ENCODE results near the gene BAHCC1.

Gene BAHCC1

DNA sequence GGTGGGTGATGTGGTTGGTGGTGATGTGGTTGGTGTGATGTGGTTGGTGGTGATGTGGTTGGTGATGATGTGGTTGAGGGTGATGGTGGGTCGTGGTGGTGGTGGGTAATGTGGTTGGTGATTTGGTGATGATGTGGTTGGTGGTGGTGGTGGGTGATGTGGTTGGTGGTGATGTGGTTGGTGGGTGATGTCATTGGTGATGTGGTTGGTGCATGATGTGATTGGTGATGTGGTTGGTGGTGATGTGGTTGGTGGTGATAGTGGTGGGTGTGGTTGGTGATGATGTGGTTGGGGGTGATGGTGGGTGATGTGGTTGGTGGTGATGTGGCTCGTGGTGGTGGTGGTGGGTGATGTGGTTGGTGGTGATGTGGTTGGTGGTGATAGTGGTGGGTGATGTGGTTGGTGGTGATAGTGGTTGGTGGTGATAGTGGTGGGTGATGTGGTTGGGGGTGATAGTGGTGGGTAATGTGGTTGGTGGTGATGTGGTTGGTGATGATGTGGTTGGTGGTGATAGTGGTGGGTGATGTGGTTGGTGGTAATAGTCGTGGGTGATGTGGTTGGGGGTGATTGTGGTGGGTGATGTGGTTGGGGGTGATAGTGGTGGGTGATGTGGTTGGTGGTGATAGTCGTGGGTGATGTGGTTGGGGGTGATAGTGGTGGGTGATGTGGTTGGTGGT lies 30.6 kb downstream of the BAHCC1 start:
- peak in 1 of 3 experiments; percentile 38 for DNase-seq (ENCODE audit: low read depth in 2 of 3, low spot score in 2 of 3)

DNA sequence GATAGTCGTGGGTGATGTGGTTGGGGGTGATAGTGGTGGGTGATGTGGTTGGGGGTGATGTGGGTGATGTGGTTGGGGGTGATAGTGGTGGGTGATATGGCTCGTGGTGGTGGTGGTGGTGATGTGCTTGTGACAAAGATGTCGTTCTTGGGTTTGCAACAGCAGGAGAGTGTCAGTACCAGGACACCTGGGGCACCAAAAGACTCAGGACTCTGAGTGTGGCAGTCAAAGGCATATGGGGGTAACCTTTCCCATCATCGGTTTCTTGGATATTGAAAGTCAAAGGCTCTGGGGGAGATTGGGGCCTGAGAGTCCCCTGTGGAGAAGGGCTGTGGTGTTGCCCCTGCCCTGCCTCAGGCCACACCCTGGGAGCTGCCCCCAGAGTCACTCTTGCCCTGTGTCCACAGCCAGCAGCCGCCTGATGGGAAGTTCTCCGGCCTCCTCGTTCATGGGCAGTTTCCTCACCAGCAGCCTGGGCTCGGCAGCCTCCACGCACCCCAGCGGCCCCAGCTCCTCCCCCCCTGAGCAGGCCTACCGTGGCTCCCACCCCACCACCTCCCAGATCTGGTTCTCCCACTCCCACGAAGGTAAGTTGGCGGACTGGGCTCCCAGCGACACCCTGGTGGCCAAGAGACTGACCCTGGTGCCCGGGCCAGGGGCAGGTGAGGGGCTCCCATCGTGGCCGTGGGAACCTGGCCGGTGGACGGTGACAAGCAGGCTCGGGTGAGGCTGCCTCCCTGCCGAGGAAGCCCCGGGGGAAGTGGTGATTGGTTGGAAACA lies 31.3 kb downstream of the BAHCC1 start:
- DNase-seq (ENCODE audit: low read depth in 2 of 3, low spot score in 2 of 3) = no peak

DNA sequence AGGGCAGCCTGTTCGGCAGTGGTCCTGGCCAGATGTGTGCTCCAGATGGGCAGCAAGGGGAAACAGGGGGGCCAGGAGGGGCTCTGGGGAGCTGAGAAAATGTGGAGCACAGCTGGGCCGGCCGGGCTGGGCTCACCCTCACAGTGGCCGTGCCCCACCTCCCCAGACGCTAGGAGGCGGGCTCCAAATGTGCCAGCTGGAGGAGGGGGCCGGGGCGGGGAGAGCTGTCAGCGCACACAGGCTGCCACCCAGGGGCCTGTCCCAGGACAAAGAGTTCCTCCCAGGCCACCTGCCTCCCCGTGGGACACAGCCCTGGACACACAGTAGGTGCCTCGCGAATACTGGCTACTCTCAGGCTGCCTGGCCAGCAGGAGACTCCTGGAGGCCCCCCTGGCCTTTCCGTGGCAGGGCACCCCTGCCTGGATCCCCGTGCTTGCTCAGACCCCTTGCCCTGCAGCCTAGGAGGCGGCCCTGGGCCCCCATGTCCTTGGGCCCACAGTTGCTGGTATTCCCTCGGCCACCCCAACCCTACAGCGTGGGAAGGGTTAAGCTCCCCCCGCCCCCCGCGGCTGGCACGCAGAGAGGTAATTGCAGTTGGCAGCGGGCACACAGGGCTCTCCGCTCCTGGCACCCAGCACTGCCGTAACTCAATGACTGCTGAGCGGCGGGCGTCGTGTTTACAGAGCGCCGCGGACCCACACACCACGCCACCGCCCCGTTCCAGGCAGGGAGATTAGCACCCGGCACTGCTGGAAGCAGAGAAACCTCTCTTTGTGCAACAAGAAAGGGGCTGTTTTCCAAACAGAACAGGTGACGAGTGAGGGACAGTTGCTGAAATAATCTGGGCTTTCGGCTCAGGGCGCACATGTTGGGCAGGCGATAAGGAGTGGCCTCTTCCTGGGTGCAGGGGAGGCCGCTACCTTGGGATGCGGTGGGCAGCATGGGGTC lies 32.2 kb downstream of the BAHCC1 start:
- DNase-seq (ENCODE audit: low read depth in 2 of 3, low spot score in 2 of 3) = no peak

DNA sequence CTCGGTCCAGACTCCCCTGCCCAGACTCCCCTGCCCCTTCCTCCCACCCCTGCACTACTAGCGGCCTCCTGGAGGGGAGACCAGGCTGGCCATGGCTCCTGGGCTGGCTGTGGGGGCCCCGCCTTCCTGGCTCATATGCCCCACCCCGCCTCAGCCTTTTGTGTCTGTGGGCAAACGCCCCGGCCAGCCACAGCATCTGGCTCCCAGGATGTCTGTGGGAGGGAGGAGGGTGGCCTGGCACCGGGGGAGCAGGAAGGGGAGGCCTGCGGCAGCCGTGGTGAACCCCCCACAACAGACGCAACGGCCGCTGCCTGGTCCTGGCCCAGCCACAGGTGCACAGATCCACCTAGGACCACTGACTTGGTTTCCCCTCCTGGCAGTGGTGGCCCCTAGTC lies 32.9 kb downstream of the BAHCC1 start:
- DNase-seq (ENCODE audit: low read depth in 2 of 3, low spot score in 2 of 3) = no peak

DNA sequence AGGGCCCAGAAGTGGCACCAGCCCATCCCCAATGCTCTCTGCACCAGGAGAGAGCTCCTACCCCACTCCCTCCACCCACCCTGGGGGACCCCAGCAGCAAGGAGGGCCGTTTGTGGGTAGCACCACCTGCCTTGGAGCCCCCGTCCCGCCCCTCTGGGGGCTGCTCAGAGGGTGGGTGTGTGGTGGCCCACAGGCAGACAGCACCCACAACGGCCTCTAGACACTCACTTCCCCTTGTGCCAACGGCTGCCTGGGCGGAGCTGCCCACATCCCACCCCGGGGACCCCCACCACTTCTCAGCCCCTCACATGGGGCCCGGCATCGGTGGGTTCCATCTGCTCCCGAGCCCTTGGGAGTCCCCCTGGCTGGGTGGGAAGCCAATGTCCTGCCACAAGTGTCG lies 33.3 kb downstream of the BAHCC1 start:
- no peak for DNase-seq (ENCODE audit: low read depth in 2 of 3, low spot score in 2 of 3)

DNA sequence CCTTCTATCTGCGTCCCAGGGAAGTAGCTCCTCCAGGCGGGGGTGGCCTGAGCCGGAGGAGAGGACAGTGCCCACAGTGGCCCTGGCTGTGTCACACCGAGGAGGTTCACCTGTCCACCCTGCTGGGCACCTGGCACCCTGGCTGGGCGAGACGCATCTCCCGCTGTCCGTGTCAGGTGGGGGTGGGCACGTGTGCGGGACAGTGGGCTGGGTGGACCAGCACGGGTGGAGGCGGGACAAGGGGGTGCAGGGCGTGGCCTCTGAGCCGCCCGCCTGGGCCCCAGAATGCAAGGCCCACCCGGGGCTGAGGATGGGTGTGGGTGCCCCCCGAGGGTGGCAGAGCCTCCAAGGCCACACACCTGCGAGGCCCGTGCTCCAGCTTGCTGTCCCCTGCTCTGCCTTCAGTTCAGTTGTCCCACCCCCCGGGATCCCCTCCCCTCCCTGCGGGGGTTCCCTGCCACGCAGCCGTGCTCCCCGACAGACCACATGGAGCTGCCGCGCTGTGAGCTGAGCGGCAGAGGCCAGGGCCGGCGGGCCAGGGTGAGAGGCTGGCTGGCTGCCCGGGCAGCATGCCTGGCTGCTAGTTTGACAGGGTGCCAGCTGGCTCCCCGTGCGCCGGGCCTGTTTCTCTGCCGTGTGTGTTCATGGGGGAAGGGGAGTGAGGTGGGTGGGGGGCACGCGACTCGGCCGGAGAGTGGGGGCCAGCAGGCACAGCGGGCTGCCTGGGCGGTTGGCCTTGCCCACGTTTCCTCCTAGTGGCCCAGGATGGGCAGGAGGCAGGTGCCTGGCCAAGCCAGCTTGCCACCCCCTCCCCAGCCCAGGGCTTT lies 33.9 kb downstream of the BAHCC1 start:
- no peak for DNase-seq (ENCODE audit: low read depth in 2 of 3, low spot score in 2 of 3)

DNA sequence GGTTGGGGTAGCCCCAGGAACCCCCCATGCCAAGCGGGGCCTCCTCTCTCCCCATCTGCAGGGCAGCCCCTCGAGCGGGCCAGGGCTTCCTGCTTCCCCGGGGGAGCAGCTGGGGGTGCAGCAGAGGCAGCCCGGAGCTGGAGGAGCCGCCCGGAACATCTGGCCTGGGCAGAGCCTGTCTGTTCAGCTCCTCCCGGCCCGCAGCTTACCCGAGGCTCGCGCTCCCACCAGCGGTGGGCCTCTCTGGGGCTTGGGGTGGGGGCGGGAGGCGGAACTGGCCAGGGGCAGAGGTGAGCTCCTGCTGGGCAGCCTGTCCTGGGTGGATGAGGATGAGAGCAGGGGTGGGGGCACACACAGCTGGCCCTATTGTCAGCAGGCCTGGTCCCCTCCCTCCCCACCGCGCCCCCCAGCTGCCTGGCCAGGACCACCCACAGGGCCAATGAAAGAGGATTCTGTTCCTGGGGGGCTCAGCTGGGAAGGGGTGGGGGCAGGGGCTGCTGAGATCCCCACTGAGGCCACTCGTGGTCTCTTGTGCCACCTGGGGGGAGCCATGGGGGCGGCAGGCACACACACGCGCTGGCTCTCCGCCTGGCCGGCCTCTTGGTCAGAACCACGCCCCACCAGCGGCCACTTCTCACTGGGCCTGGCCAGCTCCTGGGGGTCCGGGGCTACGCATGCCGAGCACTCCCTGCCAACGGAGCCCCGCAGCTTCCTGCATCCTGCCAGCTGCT lies 34.7 kb downstream of the BAHCC1 start:
- DNase-seq (ENCODE audit: low read depth in 2 of 3, low spot score in 2 of 3) = no peak

DNA sequence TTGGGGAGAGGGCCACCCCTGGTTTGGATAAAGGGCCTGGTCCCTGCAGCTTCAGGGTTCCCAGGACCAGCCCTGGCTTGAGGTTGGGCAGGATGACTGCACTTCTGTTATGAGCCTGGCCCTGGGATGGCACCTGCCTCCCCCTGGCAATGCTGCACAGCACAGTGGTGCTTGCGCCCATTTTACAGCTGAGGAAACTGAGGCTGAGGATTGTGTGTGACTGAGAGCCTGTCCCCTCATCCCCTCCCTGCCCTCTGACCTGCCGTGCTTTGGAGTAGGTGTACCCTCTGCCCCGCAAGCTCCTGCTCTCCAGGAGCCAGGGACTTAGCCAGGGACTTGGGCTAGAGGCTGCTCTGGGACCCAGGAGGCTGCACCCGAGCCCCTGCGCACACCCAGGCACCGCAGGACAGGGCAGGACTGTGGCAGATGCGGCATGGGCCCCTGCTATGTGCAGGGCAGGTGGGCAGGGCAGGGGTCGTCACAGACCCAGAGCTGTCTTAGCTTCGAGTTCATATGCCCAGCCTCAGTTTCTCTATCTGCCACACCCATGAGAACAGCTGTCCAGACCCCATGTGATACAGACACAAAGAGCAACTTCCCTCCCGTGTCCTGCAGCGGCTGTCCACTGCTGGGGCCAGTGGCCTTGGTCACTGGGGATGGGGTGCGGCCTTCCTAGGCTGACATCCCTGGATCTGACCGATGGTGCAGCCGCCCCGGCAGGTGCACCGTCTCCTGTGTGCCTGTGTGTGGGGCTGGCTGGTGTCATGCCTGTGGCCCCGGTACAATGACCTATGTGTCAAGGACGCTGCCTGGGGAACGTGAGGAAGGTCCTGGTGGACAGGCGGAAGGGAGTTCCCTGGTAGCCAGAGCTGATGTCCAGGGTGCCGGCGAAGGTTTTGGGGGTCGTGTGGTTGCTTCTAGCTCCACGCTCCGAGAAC lies 36.6 kb downstream of the BAHCC1 start:
- DNase-seq (ENCODE audit: low read depth in 2 of 3, low spot score in 2 of 3) = no peak

DNA sequence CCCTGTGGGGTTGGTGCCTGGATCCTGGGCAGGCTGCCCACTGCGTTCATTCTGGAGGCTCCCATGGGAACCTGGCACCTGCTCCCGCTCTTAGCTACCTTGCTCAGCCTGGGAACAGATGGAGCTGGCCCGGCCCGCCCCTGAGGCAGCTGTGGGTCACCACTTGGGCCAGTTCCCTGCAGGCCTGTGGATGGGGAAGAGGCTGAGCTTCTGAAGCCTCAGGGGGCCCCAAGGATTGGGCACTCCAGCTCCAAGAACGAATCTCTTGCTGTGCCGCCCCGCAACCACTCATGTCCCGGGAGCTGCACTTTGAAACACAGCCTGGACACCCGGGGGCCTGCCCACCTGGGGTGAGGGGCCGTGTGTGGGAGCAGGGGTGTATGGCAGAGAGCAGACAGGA lies 37.7 kb downstream of the BAHCC1 start:
- no peak for DNase-seq (ENCODE audit: low read depth in 2 of 3, low spot score in 2 of 3)

DNA sequence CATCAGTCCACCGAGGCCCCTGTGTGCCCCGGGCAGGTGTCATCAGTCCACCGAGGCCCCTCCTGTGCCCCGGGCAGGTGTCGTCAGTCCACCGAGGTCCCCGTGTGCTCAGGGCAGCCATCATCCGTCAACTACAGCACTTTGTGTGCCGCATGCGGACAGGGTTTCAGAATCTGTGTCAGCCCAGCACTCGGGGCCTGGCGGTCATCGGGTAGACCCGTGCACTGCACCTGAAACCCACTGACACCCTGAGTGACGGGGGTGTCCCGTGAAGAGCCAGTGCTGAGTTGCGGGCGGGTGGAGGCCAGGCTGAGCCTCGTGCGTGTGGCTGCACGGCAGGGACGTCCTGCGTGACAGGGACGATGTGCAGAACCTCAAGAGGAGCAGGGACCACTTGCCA lies 38.4 kb downstream of the BAHCC1 start:
- no peak for DNase-seq (ENCODE audit: low read depth in 2 of 3, low spot score in 2 of 3)

DNA sequence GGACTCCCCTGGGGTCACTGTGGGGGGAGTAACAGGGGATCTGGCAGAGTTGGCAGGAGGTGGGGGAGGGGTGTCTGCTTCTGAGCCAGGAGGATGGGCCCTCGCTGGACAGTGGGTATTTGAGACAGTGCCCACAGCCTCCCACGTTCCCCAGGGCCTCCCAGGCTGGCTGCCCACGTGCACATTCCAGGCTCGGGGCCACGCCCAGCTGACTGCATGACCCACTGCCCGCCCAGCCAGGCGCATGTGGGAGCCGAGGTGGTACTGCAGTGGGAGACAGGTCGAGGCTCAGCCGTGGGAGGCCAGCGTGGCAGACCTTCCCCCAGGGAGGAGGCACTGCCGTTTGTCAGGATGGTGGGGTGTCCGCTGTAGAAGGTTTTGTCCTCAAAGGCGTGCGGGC lies 38.8 kb downstream of the BAHCC1 start:
- DNase-seq (ENCODE audit: low read depth in 2 of 3, low spot score in 2 of 3) = no peak

DNA sequence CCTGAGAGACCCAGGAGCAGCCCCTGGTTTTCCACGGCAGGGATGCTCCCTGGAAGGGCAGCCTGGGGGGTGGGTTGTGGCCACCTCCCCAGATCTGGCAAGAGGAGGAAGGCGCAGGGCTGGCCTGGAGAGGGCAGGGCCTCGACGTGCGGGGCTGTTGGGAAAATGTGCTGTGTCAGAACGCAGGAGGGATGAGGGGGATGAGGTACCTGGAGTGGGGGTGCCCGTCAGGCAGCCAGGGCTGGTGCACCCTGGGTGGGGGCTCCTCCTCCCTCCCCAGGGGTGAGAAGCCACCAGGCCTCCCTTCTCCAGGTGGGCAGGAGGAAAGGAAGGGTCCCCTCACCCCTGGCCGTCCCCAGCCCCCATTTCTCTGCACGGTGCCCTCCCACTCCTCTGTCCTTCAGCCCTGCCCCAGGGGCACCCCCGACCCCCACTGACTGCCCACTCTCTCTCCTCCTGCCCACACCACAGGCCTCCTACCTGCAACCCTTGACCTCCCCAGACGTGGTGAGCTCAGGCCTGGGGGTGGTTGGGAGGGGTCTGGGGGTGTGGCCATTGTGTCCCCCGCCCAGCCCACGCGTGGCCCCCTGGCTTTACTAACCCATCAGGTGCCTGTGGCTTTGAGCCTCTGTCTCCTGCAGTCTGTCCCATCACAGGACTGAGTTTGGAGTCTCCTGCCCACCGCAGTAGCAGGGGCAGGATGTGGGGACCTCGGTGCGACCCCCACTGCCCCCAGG lies 39.6 kb downstream of the BAHCC1 start:
- no peak for DNase-seq (ENCODE audit: low read depth in 2 of 3, low spot score in 2 of 3)

DNA sequence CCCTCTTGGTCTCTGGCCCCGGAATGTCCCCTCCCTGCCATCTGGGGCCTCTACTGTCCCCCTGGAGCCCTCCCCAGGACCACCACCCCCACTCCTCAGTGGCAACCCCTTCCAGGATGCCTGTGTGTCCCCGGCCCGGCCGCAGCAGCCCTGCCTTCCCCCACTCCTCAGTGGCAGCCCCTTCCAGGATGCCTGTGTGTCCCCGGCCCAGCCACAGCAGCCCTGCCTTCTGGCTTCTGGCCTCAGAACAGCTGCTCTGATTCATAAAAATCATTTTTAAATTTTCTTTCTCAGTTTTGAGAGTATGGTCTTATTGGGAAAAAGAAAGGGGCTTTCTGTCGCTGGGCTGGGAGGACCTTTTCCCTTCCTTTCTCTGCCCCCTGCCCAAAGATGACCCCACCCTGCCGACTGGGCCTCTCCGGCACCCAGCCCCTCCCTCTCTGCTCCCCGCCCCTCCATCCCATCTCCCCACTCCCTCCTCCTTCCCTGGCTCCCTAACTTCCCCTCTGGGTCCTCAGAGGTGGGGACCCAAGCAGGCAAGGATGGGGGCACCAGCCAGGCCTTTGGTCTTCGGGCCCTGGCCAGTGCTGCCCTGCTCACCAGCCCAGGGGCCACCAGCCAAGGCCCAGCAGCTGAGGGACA lies 40.5 kb downstream of the BAHCC1 start:
- DNase-seq (ENCODE audit: low read depth in 2 of 3, low spot score in 2 of 3) = no peak

DNA sequence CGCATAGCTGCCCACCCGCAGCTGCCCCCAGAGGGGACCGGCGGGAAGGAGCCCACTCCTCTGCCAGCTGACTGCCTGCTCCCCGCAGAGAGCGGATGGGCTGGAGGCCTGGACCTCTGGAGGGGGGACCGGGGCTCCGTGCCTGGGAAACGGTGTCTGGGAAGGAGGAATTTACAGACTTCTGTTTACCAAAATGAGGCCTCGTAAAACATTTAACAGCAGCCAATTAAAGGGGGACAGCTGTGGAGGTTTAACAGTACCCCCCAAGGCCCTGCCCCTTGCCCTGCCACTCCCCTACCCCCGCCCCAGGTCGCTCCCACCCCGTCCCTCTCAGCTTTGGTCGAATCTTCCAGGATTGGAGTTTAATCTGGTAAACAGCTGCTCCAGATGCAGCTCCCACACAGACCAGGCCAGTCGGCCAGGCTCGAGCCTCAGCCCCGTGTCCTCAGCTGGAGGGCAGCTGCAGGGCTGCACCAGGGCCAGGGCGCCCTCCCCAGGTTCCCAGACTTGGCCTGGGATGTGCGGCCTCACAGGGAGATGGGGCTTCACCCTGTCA lies 41.1 kb downstream of the BAHCC1 start:
- DNase-seq (ENCODE audit: low read depth in 2 of 3, low spot score in 2 of 3) = no peak

DNA sequence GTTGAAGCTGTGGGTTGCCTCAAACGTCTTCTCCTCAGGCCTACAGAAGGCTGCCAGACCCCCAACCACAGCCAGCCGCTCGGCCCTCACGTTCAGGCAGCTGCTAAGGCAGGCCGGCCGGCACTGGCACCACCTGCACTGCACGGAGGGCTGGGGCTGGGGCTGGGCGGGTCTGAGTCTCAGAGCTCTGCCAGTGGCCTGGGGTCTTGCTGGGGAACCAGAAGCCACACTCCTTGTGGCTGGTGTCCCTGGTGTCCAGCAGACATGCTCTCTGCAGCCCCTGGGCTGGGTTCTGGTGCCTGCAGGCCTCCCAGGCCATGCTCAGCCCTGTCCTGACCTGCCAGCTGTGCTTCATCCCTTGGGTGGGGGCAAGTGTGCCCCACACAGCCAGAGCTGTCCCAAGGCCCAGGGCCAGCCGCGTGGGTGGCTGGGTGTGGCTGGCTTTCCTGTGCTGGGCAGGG lies 42.0 kb downstream of the BAHCC1 start:
- no peak for DNase-seq (ENCODE audit: low read depth in 2 of 3, low spot score in 2 of 3)

DNA sequence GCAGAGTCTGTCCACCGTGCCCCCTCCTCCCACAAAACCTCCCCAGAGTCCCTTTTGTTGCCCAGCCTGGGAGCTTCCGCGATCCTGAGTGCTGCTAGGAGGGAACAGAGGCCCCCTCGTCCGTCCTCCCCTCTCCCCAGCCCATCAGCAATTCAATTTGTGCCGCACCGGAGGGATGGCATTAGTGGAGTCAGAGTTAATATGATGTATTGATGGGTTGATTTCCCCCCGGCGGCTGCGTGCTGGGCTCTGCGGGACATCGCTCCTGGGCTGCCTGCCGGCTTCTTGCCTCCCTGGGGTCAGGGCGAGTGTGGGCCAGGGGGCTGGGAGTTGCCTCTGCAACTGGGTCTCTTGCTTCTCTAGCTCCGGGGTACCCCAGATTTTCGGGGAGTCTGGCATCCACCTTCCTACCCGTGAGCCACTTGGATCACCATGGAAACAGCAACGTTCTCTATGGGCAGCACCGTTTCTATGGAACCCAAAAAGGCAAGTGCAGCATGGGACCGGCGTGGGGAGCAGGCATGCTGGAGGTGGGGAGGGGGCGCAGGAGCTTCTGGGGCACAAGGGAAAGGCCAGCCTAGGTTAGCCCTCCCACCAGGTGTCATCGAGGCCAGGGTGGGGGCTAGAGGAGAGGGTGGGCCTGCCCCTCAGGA lies 42.9 kb downstream of the BAHCC1 start:
- DNase-seq (ENCODE audit: low read depth in 2 of 3, low spot score in 2 of 3) = no peak

DNA sequence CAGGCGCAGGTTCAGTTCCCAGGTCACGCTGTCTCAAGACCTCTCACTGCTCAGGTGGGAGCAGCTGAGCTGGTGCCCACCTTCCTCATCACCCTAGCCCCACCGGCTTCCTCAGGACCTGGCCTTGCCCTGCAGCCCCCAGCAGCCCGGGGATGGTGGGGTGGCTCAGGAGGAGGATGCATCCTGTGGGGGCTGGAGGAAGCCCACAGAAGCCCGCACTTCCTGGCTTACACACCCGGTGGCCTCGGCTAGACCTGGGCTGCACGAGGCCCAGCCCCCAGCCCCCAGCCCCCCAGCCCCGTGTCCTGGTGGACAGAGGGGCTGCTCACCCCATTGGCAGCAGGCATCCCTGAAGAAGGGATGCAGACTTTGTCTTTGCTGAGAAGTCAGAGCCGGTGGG lies 43.4 kb downstream of the BAHCC1 start:
- no peak for DNase-seq (ENCODE audit: low read depth in 2 of 3, low spot score in 2 of 3)

Measured in activated CD8-positive, alpha-beta memory T cell treated with anti-CD3 and anti-CD28 coated beads for 48 hours (primary cell).